Spleen (tissue), 13 donors: Measurements from ENCODE around the gene SUCO. TPM values are rescaled to one million over a fixed set of nuclear protein-coding genes. Genes with fewer than 3 reads are reported as not detected.
A peak's percentile ranks its signal among the peaks of the same experiment; 100 is the strongest.

Experiments
- DNase-seq: peaks from one replicate; pipeline ENCODE4 v3.0.0-alpha.2; 2020
- H3K27ac ChIP-seq, 8 donors: fragments of 200-600 bp; sonication (generic) in 7 of 8; 1 replicate in 4 of 8; 2 replicates in 4 of 8; pipeline versions ENCODE4 v1.5.0 to v1.8.0; 2016 to 2021; ENCODE audit warnings: inconsistent platforms in 4 of 8, mild to moderate bottlenecking in 4 of 8, moderate library complexity in 1 of 8
- H3K27me3 ChIP-seq, 7 donors: fragments of 200-600 bp; sonication (generic) in 6 of 7; replicated peaks in 1 of 7; 1 replicate in 4 of 7; 2 replicates in 3 of 7; pipeline versions ENCODE4 v1.5.0 to v1.8.0; 2016 to 2021; ENCODE audit warnings: inconsistent platforms in 3 of 7, mild to moderate bottlenecking in 1 of 7
- H3K36me3 ChIP-seq, 6 donors: fragments of 200-600 bp; sonication (generic) in 5 of 6; 1 replicate in 4 of 6; 2 replicates in 2 of 6; pipeline versions ENCODE4 v1.5.0 to v1.8.0; 2016 to 2021; ENCODE audit warnings: inconsistent platforms in 2 of 6
- H3K4me1 ChIP-seq, 6 donors: fragments of 200-600 bp; sonication (generic) in 5 of 6; 1 replicate in 3 of 6; 2 replicates in 3 of 6; pipeline versions ENCODE4 v1.5.0 to v1.8.0; 2016 to 2021; ENCODE audit warnings: inconsistent platforms in 3 of 6
- H3K4me3 ChIP-seq, 8 donors: fragments of 200-600 bp; sonication (generic) in 7 of 8; 1 replicate in 4 of 8; 2 replicates in 4 of 8; pipeline versions ENCODE4 v1.5.0 to v1.8.0; 2016 to 2021; ENCODE audit warnings: inconsistent platforms in 4 of 8, mild to moderate bottlenecking in 4 of 8, moderate library complexity in 2 of 8
- H3K9me3 ChIP-seq, 8 donors: fragments of 200-600 bp; sonication (generic) in 7 of 8; 1 replicate in 4 of 8; 2 replicates in 4 of 8; pipeline versions ENCODE4 v1.5.0 to v1.8.0; 2016 to 2021; ENCODE audit warnings: inconsistent platforms in 4 of 8
- POLR2A ChIP-seq, 3 donors: fragments of 450-650 bp; IDR thresholded peaks; one replicate each; pipeline ENCODE4 v1.5.1; 2017; ENCODE audit warnings: antibody characterized with exemption in 3 of 3, mild to moderate bottlenecking in 1 of 3
- POLR2AphosphoS5 ChIP-seq, 3 donors: sonication (generic); formaldehyde crosslinking; IDR thresholded peaks; one replicate each; pipeline ENCODE4 v1.5.1; 2017; ENCODE audit warnings: antibody characterized with exemption in 3 of 3
- WGBS, 5 donors: extraction: QIAGEN DNeasy Blood & Tissue Kit in 3 of 5; methylation state at CpG; one replicate each; pipeline versions ENCODE4 v1.1.5 to v1.1.7; 2013 to 2018; 5-methylcytosine and 5-hydroxymethylcytosine counted together
- intact Hi-C: fragments of 100-400 bp; cut with DNase I; formaldehyde crosslinking; loops from one replicate; pipeline ENCODE4 v1.15.0; 2023; ENCODE audit warnings: low total_unique reads
- long read RNA-seq, 2 donors: transcript quantifications; one replicate each; lab custom pipeline, GENCODE V29; 2026
- polyA plus RNA-seq, 3 donors: library from polyadenylated mRNA; stranded (reverse); fragments of 200-250 nt; gene quantifications; one replicate each; pipeline ENCODE4 v1.2.1, GENCODE V29; 2013
- total RNA-seq, 7 donors: library from RNA; depleted of rRNA in 3 of 7; stranded (reverse); fragments of >200 nt in 3 of 7; fragmentation: NEBNext Ultra II Directional in 4 of 7; extraction: Animal tissue kit (Norgen Biotek cat#: 25700) in 4 of 7; gene quantifications; one replicate each; pipeline versions ENCODE4 v1.1.0 to v1.2.1, GENCODE V29; 2016 to 2021
- TF ChIP-seq, protein P1 (sequence below), 11 experiments: fragments of 200-600 bp in 7 of 11; fragments of 450-650 bp in 4 of 11; sonication (generic) in 4 of 11; IDR thresholded peaks in 8 of 11; conservative IDR thresholded peaks in 3 of 11; 1 replicate in 7 of 11; 2 replicates in 4 of 11; pipeline versions ENCODE4 v1.4.0 to v1.8.0; 2016 to 2021; ENCODE audit warnings: antibody characterized with exemption in 11 of 11, inconsistent platforms in 4 of 11, mild to moderate bottlenecking in 1 of 11
- donor health status: healthy with polysubstance abuse.
- donor health status: DM: no; HTN: no; CAD: no; lungs with moderate emphysema.
- donor health status: DM: no; HTN: no; CAD: no.
- donor health status: Bipolar disorder and iron deficiency.
- donor health status: healthy.
- donor health status: DM: no; HTN: no; CAD: no.
- donor health status: DM: yes; HTN: yes; CAD: no.

The SUCO gene
- 10 to 100 TPM; 36.0 to 59.5 (median 43.9) TPM for total RNA-seq
- 10 to 100 TPM in 1 of 3 donors, 1 to 10 TPM in 2; 7.9 to 11.6 (median 9.1) TPM for polyA plus RNA-seq
- long read RNA-seq, donor 1, partial matches to known transcripts: 6 of 6 reads
- long read RNA-seq, donor 1, other reads (novel, unspliced or antisense): 0 of 6 reads
- long read RNA-seq, donor 2, partial matches to known transcripts: 0 of 1 reads
- long read RNA-seq, donor 2, other reads (novel, unspliced or antisense): 0 of 1 reads

DNA sequence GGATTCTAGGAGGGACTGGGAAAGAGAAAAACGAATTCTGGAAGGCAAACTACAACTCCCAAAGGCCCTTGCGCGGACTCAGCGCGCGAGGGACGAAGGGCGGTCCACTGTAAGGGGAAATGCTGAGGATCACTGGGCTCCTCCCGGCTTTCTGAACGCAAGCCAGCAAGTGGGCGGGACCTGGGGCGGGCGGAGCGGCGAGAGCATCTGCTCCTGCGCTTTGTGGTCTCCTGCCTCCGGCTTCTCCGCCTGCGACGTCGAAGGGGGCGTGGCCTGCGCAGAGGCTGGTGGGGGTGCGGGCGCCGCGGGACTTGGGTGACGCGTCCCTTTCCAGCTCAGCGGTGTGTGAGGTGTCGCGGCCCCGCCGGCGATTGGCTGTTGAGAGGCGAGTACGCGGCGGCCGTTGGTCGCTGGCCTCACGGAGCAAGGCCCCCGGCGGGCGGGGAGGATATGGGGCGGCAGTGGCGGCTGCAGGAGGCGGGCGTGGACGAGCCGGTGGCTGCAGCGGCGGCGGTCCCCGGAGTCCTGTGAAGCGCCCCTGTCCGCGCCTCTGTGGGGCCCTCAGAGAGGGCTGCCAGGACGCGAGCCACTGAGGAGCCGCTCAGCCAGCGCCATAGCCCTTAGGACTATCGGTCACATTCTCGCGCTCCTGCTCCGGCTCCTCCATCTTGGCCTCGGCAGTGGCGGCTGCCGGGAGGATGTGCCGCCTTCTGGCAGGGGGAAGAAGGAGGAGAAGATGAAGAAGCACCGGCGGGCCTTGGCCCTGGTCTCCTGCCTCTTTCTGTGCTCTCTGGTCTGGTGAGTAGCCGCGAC, at the start of gene SUCO:
Gene SUCO (plus strand): TSS at position 451 of the 813 bp plus-strand sequence. CDS start 286 bp downstream, at position 737.
- peak within 1 kb of the TSS; percentile 98 to 100 (median 100) for H3K27ac ChIP-seq
- no peaks in the 10 kb centered on the region for H3K9me3 ChIP-seq
- DNase-seq: peak; percentile 100
- peaks cover 16 to 55% (median 44%) of the 10 kb centered on the region in 6 donors for H3K4me1 ChIP-seq
- H3K36me3 ChIP-seq: no peaks in the 10 kb centered on the region
- WGBS, 5 donors: 0 to 1% (median 0%) methylated on average over 18 to 74 of the region's 74 CpGs
- peak within 1 kb of the TSS; percentile 77 to 86 (median 82) for H3K4me3 ChIP-seq
- H3K27me3 ChIP-seq: no peaks in the 10 kb centered on the region
- intact Hi-C loops: no loop called here
- TF ChIP-seq POLR2A (IDR thresholded peaks at IDR 0.05): peak in 2 of 3 donors; percentile 86 to 97
- peak; percentile 97 to 99 (median 99) for TF ChIP-seq POLR2AphosphoS5 (IDR thresholded peaks at IDR 0.05)
- TF ChIP-seq, protein P1, sequence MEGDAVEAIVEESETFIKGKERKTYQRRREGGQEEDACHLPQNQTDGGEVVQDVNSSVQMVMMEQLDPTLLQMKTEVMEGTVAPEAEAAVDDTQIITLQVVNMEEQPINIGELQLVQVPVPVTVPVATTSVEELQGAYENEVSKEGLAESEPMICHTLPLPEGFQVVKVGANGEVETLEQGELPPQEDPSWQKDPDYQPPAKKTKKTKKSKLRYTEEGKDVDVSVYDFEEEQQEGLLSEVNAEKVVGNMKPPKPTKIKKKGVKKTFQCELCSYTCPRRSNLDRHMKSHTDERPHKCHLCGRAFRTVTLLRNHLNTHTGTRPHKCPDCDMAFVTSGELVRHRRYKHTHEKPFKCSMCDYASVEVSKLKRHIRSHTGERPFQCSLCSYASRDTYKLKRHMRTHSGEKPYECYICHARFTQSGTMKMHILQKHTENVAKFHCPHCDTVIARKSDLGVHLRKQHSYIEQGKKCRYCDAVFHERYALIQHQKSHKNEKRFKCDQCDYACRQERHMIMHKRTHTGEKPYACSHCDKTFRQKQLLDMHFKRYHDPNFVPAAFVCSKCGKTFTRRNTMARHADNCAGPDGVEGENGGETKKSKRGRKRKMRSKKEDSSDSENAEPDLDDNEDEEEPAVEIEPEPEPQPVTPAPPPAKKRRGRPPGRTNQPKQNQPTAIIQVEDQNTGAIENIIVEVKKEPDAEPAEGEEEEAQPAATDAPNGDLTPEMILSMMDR (IDR thresholded peaks at IDR 0.05 in 8 of 11, conservative IDR thresholded peaks at IDR 0.05 in 3 of 11): peak in 4 of 11 experiments; percentile 9 to 54 (median 23)

GRCh38 chr1:172483448-172483847, 49.5 kb upstream of the SUCO start:
- intact Hi-C loops: no loop called here
- Histone ChIP-seq H3K27ac (no peak overlapping the region), H3K27me3 (no peaks in the 10 kb centered on the region), H3K9me3 (no peaks in the 10 kb centered on the region), H3K4me3 (no peak overlapping the region), H3K36me3 (no peaks in the 10 kb centered on the region), H3K4me1 (no peaks in the 10 kb centered on the region)
- no peak for DNase-seq
- TF ChIP-seq, protein P1 (IDR thresholded peaks at IDR 0.05 in 8 of 11, conservative IDR thresholded peaks at IDR 0.05 in 3 of 11): no peak
- TF ChIP-seq POLR2AphosphoS5 (IDR thresholded peaks at IDR 0.05) (no peak), POLR2A (IDR thresholded peaks at IDR 0.05) (no peak)

DNA sequence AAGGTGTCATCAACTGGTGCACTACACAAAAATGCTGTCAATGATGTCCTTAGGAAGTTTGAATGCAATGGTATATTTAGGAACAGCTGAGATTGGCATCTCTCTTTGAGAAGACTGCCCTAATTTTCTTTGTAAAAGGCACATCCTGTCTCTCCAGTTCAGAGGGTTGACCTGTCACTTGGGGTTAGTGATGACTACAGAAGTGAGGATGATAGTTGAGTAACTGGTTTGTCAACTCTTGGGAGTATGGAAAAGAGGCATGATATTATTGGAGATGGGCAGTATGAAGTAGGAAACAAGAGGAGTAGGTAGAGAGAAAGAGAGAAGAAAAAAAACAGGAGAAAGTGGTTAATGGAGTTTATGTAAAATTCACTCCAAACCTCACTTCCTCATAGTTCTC, 48.7 kb upstream of the SUCO start:
- Histone ChIP-seq H3K4me1 (no peaks in the 10 kb centered on the region), H3K4me3 (no peak overlapping the region), H3K27ac (no peak overlapping the region), H3K36me3 (no peaks in the 10 kb centered on the region), H3K9me3 (no peaks in the 10 kb centered on the region), H3K27me3 (no peaks in the 10 kb centered on the region)
- TF ChIP-seq POLR2AphosphoS5 (IDR thresholded peaks at IDR 0.05): no peak
- no peak for TF ChIP-seq POLR2A (IDR thresholded peaks at IDR 0.05)
- TF ChIP-seq, protein P1 (IDR thresholded peaks at IDR 0.05 in 8 of 11, conservative IDR thresholded peaks at IDR 0.05 in 3 of 11): no peak
- intact Hi-C loops: no loop called here
- no peak for DNase-seq

GRCh38 chr1:172485626-172486025, 47.3 kb upstream of the SUCO start:
- H3K36me3 ChIP-seq: no peaks in the 10 kb centered on the region
- H3K27ac ChIP-seq: no peak overlapping the region
- H3K27me3 ChIP-seq: no peaks in the 10 kb centered on the region
- no peaks in the 10 kb centered on the region for H3K4me1 ChIP-seq
- TF ChIP-seq POLR2A (IDR thresholded peaks at IDR 0.05) (no peak), POLR2AphosphoS5 (IDR thresholded peaks at IDR 0.05) (no peak)
- TF ChIP-seq, protein P1 (IDR thresholded peaks at IDR 0.05 in 8 of 11, conservative IDR thresholded peaks at IDR 0.05 in 3 of 11): no peak
- intact Hi-C loops: no loop called here
- no peaks in the 10 kb centered on the region for H3K9me3 ChIP-seq
- no peak for DNase-seq
- 72 to 76% (median 73%) methylated on average over 5 of the region's 5 CpGs for WGBS, 5 donors
- no peak overlapping the region for H3K4me3 ChIP-seq
